Activated CD4-positive, alpha-beta T cell treated with anti-CD3 and anti-CD28 coated beads, Interleukin-2, amount 50 U/mL, for 4 hours (primary cell): ENCODE measurements around the gene FRK.

Source experiments
- DNase-seq, 2 experiments: peaks; one replicate each; pipeline ENCODE4 v3.0.0-alpha.2; 2020

Gene FRK

GRCh38 chr6:116033687-116034303 lies 26.9 kb downstream of the FRK start:
- no peak for DNase-seq

DNA sequence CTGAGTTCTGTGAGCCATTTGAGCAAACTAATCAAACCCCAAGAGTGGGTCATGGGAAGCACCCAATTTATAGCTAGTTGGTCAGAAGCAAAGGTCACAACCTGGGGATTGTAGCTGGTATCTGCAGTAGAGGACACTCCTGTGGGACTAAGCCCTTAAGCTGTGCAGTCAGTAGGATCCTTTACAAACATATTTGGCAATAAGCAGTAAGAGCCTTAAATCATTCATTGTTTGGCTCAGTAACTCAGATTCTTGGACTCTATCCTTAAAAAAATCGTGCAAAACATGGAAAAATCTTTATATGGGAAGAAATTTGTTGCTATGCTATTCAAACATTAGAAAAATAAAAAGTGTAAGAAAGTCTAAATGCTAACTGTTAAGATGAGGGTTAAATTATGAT lies 29.9 kb downstream of the FRK start:
- DNase-seq = no peak

DNA sequence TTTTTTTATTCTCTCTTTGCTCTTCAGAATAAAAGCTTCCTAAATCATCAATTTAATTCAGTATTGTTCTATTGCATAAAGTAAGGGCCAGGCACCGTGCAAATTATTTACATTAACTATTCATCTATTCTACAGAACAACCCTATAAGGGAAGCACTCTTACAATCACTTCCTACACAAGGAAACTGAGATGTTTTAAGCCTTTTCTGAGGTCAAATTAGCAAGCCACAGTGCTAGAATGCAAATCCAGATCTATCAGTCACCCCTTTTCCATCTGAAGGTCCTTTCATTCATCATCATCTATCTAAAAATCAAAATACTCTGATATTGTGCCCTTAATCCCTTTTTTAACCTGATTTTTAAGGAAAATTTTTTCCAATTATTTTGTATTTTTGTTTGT lies 31.2 kb downstream of the FRK start:
- no peak for DNase-seq

DNA sequence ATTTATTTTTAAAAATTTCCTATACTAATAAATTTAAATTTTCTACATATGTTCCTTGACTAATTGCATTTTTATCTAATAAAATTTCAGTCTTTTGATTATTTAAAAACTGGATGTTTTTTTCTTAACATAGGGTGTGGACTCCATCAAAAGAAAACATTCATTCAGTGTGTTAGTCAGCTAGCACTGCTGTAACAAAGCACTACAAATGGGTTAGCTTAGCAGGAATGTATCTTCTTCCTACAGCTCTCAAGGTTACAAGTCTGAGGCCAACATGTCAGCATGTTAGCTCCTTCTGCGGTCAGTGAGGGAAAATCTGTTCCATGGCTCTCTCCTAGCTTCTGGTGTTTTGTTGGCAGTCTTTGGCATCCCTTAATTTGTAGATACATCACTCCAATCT lies 32.5 kb downstream of the FRK start:
- no peak for DNase-seq

DNA sequence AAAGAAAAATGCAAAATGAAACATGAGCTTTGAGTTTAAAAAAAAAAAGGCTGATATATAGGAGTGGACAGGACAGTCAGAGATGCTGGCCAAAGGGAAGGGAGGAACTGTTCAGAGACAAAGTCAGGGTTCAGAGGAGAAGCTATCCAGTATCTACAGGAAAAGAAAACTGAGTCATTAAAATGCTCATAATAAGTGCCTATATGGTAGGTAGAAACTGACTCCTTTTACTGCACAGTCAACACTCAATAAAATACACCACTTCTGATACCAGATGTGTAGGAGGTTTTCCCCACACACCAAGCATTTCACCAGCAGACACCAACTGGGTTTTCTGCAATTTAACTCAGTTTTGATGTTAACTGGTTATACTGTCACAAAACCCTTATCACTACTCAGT lies 32.9 kb downstream of the FRK start:
- no peak for DNase-seq

DNA sequence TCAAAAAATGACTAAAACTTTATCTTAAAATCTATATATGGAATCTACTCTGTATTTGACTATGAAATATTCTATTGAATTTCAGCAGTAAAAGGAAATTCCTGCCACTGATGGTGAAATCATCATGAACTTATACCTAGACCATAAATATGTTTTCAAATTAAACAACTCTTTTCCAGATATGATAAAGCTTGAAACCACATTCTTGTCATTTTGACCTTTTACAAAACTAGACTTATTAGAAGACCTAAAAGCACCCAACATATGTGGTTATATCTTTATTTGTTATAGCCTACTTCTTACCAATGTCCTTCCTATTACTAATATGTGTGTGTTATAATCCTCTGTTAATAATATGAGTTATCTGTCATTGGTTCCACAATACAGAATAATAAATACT lies 35.3 kb downstream of the FRK start:
- no peak for DNase-seq

DNA sequence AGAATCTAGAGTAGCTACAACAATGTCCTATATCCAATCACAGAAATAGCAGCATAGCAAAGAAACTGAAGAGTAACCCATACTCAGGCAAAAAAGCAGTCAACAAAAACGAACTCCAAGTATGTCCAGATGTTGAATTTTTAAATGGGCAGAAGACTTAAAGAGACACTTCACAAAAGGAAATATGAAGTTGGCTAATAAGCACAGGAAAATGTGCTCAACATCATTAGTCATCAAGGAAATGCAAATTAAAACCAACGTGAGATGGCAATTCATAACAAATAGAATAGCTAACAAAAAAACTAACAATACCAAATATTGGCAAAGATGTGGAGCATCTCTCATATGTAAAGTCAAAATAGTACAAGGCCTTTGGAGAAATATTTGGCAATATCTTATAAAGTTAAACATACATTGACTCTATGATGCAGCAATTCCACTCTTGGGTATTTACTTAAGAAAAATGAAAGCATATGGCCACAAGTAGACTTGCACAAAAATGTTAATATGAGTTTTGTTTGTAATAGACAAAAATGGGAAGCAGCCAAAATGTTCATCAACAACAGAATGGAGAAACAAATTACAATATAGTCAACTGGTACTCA lies 37.7 kb downstream of the FRK start:
- no peak for DNase-seq

DNA sequence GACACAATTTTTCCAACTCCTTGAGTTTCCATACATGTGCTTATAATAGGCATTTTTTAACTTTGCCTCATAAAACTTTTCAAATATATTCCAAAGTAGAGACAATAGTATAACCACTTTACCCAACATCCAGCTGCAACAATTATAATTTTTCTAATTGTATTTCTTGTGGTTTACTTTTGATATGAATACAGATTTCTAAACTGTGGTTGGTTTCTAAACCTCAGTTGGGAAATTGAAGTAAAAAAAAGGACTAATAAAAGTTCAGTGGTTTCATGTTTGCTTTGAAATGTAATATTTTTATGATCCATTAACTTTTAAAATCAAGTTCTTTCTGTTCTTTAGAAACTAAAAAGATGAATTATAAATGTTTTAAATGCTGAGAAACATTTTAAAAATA lies 40.0 kb downstream of the FRK start:
- no peak for DNase-seq

GRCh38 chr6:116019428-116019827 lies 41.3 kb downstream of the FRK start:
- DNase-seq = no peak

DNA sequence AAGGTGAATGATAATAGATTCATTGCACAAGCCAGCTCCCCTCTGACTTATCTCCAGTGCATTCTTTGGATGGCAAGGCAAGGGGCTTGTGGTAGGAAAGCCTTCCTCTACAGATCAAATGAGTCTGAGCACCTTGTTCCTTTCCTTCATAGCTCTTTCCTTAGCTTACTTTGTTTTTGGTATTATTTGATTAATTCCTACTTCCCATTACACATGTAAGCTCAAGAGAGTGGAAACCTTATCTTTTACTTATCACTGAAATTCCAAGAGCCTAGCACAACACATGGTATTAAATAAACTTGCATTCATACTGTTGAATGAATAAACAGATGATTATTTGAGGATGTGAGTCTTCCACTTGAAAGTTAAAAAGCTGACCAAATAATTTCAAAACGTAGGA lies 41.7 kb downstream of the FRK start:
- DNase-seq = no peak

- DNase-seq = no peak
Observed at GRCh38 chr6:116017546-116018295, 43.0 kb downstream of the FRK start.

GRCh38 chr6:116016846-116017545 lies 43.7 kb downstream of the FRK start:
- no peak for DNase-seq

DNA sequence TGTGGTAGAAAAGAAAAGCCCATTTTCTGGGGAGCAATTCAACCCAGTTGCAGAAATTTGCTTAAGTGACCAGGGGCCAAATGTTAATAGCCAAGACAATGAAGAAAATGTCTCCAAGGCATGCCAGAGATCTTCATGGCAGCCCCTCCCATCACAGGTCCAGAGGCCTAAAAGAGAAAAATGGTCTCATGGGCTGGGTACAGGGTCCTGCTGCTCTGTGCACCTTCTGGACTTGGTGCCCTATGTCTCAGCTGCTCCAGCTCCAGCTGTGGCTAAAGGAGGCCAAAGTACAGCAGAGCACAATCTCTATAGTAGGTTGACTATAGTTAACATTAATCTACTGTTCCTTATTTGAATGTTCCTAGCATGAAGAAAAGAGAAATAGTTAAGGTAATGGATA lies 44.7 kb downstream of the FRK start:
- DNase-seq = no peak

DNA sequence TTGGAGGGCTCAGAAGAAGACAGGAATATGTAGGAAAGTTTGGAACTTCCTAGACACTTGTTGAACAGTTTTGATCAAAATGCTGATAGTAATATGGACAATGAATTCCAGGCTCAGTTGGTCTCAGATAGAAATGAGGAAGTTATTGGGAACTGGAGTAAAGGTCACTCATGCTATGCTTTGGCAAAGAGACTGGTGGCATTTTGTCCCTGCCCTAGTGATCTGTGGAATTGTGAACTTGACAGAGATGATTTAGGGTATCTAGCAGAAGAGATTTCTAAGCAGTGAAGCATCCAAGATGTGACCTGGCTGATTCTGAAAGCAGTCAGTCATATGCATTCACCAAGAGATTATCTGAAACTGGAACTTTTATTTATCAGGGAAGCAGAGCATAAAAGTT lies 45.1 kb downstream of the FRK start:
- DNase-seq = no peak

- DNase-seq = no peak
Observed at GRCh38 chr6:116012951-116013350, 47.7 kb downstream of the FRK start.

DNA sequence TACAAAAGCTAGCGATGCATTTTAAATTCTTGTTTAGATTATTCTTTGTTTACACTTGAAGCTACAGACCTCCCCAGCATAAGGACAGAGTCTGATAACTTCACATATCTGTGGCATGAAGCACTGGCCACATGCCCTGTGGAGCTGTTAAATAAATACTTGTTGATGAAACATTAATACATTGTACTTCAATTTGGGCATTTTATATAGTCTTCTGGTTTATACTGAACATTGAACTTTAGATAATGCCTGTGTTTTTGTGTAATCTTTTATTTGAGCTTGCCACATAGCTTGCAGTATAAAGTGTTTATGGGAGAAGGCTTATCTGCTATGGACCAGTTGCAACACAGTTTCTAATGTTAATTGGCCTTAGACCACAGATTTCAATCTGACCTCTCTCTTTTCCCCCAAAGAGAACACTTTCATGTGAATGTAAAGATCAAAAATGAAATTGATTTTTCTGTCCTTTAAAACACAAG lies 48.2 kb downstream of the FRK start:
- DNase-seq = no peak

DNA sequence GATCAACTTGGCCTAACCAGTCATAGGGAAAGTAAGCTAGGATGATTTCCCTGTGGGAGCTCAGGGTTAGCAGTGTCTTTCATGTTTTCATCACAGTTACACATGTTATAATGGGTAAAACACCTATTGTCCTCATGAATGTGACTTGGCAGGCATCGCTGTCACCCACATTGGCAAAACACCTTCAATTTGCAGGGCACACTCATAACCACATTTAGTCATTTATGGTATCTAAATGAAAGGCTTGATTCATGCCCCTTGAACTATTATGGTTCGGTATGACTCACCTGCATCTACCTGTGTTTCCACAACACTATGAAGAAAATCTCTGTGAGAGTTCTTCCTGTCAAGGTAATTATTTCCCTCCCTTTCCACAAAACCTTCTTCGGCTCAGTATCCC lies 49.2 kb downstream of the FRK start:
- peak in 1 of 2 experiments; percentile 7 for DNase-seq

GRCh38 chr6:116010790-116011401 lies 49.8 kb downstream of the FRK start:
- DNase-seq = peak; percentile 18 to 33

DNA sequence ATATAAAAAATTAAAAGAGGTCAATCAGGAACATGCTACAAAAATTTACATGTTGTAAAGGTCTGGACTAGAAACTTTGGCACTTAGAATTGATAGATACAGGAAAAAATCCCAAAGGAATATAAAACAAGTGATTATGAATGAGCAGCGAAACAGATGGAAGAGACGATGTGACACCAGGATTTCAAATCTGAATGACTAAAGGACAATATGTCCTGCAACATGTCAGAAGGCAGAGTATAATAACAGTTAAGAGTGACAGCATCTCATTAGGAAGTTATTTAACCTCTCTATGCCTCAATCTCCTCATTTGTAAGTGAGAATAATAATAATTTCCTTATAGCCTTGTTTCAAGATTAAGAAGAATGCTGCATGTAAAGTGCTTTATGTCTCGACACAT lies 50.3 kb downstream of the FRK start:
- no peak for DNase-seq

DNA sequence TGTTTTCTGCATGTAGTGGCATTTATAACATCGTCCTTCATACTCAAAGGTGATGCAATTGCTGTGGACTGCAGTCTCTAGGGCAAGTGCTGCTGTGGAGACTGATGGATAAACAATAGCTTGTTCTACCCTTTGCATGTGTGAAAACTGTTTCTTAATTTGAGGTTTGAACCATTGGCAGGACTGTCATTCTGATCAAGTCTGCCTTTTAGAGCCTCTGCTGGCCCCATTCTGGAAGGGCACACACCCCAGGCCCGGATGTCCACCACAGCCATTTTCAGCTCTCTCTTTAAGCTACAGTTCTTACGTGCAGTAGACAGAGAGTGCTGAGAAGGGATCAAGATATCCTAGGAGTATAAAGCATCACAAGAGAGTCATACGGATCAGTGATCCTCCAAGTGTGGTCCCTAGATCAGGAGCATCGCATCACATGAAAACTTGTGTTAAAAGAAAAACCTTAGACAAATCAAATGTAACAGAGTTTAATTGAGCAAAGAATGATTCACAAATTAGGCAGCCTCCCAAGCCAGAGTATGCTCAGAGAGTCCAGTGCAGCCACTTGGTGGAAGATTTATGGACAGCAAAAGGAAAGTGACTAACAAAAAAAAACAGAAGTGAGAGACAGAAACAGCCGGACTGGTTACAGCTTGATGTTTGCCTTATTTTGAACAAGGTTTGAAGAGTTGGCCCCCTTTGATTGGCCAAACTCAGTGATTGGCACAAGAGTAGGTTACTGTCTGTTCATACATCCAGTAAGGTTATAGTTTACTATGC lies 52.0 kb downstream of the FRK start:
- DNase-seq = no peak

DNA sequence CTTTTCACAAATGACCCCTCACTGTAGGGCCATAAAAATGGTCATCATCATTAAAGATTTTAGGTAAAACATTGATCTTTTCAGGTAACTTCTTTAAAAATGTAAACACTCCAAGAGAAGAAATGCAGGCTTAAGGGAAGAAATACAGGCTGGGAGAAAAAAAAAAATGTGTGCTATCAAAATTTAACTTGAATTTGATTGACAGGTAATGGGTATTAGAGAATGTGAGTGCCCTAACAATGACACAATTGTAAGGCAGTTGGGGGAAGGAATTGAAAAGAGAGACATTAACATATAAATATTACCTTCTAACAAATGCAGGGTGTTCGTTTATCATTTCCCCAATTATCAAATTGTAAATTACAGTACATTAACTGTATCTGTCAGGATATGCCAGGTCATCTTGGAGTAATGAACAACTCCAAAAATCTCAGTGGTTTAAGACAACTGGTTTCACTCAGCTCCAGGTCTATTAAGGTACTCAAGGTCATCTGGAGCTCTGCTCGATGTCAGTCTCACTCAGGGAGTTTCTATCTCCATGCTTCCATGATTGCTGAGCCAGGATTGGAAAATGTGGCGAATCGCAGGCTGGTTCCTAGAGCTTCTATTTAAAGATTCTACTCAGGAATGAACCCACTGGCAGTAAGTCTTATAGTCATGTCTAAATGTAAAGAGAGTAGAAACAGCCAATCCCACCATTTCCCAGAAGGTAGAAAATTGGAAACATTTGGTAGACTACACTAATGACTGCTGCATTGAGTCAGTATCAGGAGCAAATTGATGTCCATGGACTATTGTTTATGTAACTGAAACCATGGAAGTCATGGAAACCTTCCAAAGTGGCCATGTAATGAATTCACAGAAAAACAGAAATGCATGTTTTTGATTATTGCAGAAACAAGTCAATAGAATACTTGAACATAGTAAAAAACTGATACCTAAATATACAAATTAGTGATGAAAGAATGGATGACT lies 55.6 kb downstream of the FRK start:
- no peak for DNase-seq
